Endodermal cell (in vitro differentiated cells): ENCODE results near the gene SLC24A3. TPM values are rescaled to one million over a fixed set of nuclear protein-coding genes. Genes with fewer than 3 reads are reported as not detected.

Experiments
- DNase-seq: peaks from one replicate; pipeline ENCODE4 v3.0.0-alpha.2; 2017
- H3K27ac ChIP-seq: 2 replicates; pipeline ENCODE4 v1.5.1; 2013; ENCODE audit warnings: mild to moderate bottlenecking, low read depth, low read length, moderate library complexity
- H3K27me3 ChIP-seq: 2 replicates; pipeline ENCODE4 v1.6.1; 2013; ENCODE audit warnings: mild to moderate bottlenecking, low read length, moderate library complexity; ENCODE audit not compliant: insufficient read depth, control insufficient read depth, poor library complexity, severe bottlenecking
- H3K36me3 ChIP-seq: 2 replicates; pipeline ENCODE4 v1.7.0; 2013; ENCODE audit warnings: mild to moderate bottlenecking, low read length, moderate library complexity; ENCODE audit not compliant: control insufficient read depth, insufficient read depth
- H3K4me1 ChIP-seq: one replicate; pipeline ENCODE4 v1.7.0; 2013; ENCODE audit warnings: low read length; ENCODE audit not compliant: control insufficient read depth, insufficient read depth
- H3K4me3 ChIP-seq: 2 replicates; pipeline ENCODE4 v1.5.1; 2013; ENCODE audit warnings: mild to moderate bottlenecking, low read length, moderate library complexity
- H3K9ac ChIP-seq: 2 replicates; pipeline ENCODE4 v1.6.1; 2013; ENCODE audit warnings: mild to moderate bottlenecking, low read length, moderate library complexity; ENCODE audit not compliant: poor library complexity, severe bottlenecking; ENCODE audit errors: extremely low read depth
- H3K9me3 ChIP-seq: 2 replicates; pipeline ENCODE4 v1.6.1; 2013; ENCODE audit warnings: mild to moderate bottlenecking, low read length, moderate library complexity; ENCODE audit not compliant: control insufficient read depth
- H3K27ac Mint-ChIP-seq: 2 replicates; pipeline ENCODE4 v1.8.0; 2020; ENCODE audit warnings: mixed read lengths
- H3K27me3 Mint-ChIP-seq: 2 replicates; pipeline ENCODE4 v1.8.0; 2021; ENCODE audit warnings: mild to moderate bottlenecking, mixed read lengths; ENCODE audit not compliant: insufficient read depth
- H3K36me3 Mint-ChIP-seq: 2 replicates; pipeline ENCODE4 v1.8.0; 2020; ENCODE audit warnings: low read depth, mixed read lengths
- H3K4me1 Mint-ChIP-seq: 2 replicates; pipeline ENCODE4 v1.8.0; 2020; ENCODE audit warnings: mixed read lengths
- H3K4me3 Mint-ChIP-seq: 2 replicates; pipeline ENCODE4 v1.8.0; 2020; ENCODE audit warnings: mild to moderate bottlenecking, moderate library complexity, mixed read lengths
- H3K9me3 Mint-ChIP-seq: 2 replicates; pipeline ENCODE4 v1.8.0; 2020; ENCODE audit warnings: mild to moderate bottlenecking, mixed read lengths
- WGBS, 2 experiments: methylation state at CpG; one replicate each; pipeline versions ENCODE4 v1.1.5 to v1.1.7; 2013; ENCODE audit warnings: missing lambda C conversion rate in 2 of 2, mixed read lengths in 1 of 2; ENCODE audit not compliant: insufficient coverage in 1 of 2, insufficient read length in 1 of 2; 5-methylcytosine and 5-hydroxymethylcytosine counted together
- total RNA-seq, 2 donors: library from RNA; stranded (reverse); fragmentation: NEBNext Ultra II Directional in 1 of 2; extraction: Animal tissue kit (Norgen Biotek cat#: 25700) in 1 of 2; gene quantifications; 2 replicates in 1 of 2; 3 replicates in 1 of 2; pipeline ENCODE4 v1.2.1, GENCODE V29; 2021
- TF ChIP-seq, protein P1 (sequence below): fragments of 200-600 bp; sonication (generic); conservative IDR thresholded peaks from 2 replicates; pipeline ENCODE4 v1.5.0; 2021; ENCODE audit warnings: antibody characterized with exemption, mild to moderate bottlenecking

Gene SLC24A3
- total RNA-seq, 2 donors from 2014 or later: 1.5 to 1.8 TPM

DNA sequence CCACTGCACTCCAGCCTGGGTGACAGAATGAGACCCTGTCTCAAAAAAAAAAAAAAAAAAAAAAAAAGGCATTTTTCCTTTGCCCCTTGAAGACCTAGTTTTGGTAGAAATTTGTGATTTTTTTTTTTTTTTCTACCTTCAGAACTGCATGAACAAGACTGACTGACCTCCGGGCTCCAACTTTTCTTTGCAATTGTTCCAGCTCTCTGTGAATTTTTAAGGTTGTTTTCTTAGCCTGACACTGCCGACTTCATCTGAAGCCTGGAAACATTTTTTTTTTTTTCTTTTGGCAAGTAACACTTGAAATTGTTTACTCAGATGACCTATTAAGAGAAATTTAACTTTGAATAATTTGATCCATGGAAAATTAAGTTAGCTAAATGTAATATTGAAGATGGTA is 73.0 kb downstream of the SLC24A3 start:
- no peaks in the 10 kb centered on the region for H3K9me3 Mint-ChIP-seq
- no peak overlapping the region for H3K4me3 Mint-ChIP-seq
- Histone ChIP-seq H3K9ac (no peak overlapping the region), H3K4me1 (peaks cover 5% of the 10 kb centered on the region), H3K9me3 (no peaks in the 10 kb centered on the region), H3K4me3 (no peak overlapping the region), H3K36me3 (no peaks in the 10 kb centered on the region), H3K27me3 (no peaks in the 10 kb centered on the region), H3K27ac (no peak overlapping the region)
- no peak for DNase-seq
- H3K27ac Mint-ChIP-seq: no peak overlapping the region
- H3K4me1 Mint-ChIP-seq: peaks cover 10% of the 10 kb centered on the region
- H3K27me3 Mint-ChIP-seq: no peaks in the 10 kb centered on the region
- 92% methylated on average over 2 of the region's 2 CpGs; no CpG with 5 or more reads in 1 of the 2 experiments for WGBS, 2 experiments
- TF ChIP-seq, protein P1, sequence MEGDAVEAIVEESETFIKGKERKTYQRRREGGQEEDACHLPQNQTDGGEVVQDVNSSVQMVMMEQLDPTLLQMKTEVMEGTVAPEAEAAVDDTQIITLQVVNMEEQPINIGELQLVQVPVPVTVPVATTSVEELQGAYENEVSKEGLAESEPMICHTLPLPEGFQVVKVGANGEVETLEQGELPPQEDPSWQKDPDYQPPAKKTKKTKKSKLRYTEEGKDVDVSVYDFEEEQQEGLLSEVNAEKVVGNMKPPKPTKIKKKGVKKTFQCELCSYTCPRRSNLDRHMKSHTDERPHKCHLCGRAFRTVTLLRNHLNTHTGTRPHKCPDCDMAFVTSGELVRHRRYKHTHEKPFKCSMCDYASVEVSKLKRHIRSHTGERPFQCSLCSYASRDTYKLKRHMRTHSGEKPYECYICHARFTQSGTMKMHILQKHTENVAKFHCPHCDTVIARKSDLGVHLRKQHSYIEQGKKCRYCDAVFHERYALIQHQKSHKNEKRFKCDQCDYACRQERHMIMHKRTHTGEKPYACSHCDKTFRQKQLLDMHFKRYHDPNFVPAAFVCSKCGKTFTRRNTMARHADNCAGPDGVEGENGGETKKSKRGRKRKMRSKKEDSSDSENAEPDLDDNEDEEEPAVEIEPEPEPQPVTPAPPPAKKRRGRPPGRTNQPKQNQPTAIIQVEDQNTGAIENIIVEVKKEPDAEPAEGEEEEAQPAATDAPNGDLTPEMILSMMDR: no peak
- no peaks in the 10 kb centered on the region for H3K36me3 Mint-ChIP-seq

DNA sequence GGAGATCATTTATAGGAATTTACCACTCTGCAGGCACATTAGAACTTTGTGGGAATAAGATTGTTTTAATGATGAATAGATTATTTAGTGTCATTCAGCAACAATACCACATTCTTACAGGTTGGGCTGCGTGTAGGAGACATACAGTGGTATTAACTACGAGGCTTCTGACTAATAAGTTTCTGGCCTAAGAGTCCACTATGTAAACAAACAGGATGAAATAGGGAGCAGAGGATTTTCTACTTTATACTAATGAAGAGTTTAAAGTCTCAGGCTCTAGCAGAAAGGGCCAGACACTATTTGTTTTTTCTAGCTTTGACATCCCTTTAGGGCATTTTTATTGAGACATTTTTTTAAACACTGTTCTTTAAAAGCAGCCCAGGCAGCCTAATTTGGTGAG is 75.6 kb downstream of the SLC24A3 start:
- H3K9me3 ChIP-seq: no peaks in the 10 kb centered on the region

DNA sequence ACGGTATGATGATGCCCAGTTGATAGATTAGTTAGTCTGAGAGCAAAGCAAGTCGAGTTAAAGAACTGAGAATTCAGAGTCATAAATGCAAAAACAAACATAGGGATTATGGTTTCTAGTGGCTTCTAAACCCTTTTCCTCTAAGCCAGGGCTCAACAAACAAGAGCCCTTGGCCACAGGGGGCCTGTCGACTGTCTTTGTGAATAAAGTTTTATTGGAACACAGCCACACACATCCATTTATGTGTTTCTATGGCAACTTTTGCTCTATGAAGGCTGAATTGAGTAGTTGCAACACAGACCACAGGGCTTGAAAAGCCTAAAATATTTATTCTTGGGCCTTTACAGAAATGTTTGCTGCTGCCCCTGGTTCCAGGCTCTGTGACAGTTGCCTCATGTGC is 76.2 kb downstream of the SLC24A3 start:
- Histone ChIP-seq H3K4me1 (peaks cover 3% of the 10 kb centered on the region), H3K36me3 (no peaks in the 10 kb centered on the region), H3K27ac (no peak overlapping the region), H3K9me3 (no peaks in the 10 kb centered on the region), H3K27me3 (no peaks in the 10 kb centered on the region), H3K4me3 (no peak overlapping the region), H3K9ac (no peak overlapping the region)
- WGBS, 2 experiments: 82 to 92% methylated on average over 2 to 3 of the region's 3 CpGs
- Mint-ChIP-seq H3K27me3 (no peaks in the 10 kb centered on the region), H3K4me3 (no peak overlapping the region), H3K4me1 (peaks cover 5% of the 10 kb centered on the region), H3K9me3 (no peaks in the 10 kb centered on the region), H3K27ac (no peak overlapping the region), H3K36me3 (no peaks in the 10 kb centered on the region)
- TF ChIP-seq, protein P1: no peak
- DNase-seq: no peak

More for the DNA sequence above, 75.6 kb downstream of the SLC24A3 start:
- TF ChIP-seq, protein P1: no peak
- Histone ChIP-seq H3K27me3 (no peaks in the 10 kb centered on the region), H3K9ac (no peak overlapping the region), H3K36me3 (no peaks in the 10 kb centered on the region), H3K4me1 (peaks cover 5% of the 10 kb centered on the region), H3K4me3 (no peak overlapping the region), H3K27ac (no peak overlapping the region)
- WGBS, 2 experiments: 80 to 100% methylated on average over 1 to 2 of the region's 2 CpGs
- no peaks in the 10 kb centered on the region for H3K9me3 Mint-ChIP-seq
- no peaks in the 10 kb centered on the region for H3K27me3 Mint-ChIP-seq
- DNase-seq: no peak
- no peaks in the 10 kb centered on the region for H3K36me3 Mint-ChIP-seq
- H3K4me3 Mint-ChIP-seq: no peak overlapping the region
- H3K27ac Mint-ChIP-seq: no peak overlapping the region
- H3K4me1 Mint-ChIP-seq: peaks cover 10% of the 10 kb centered on the region
